GM23338 (cell line): ENCODE data around the gene TECPR2. TPM values are rescaled to one million over a fixed set of nuclear protein-coding genes. Genes with fewer than 3 reads are reported as not detected.

Source experiments
- ATAC-seq: fragments of 200-7000 bp; cut with Tn5 transposase; 3 replicates; pipeline ENCODE4 v1.9.1; 2020
- DNase-seq: peaks from one replicate; pipeline ENCODE4 v3.0.0-alpha.2; 2015; ENCODE audit warnings: low spot score
- H2AFZ ChIP-seq: fragments of 200-600 bp; sonication (generic); 2 replicates; pipeline ENCODE4 v1.8.0; 2016; ENCODE audit warnings: antibody characterized with exemption, mild to moderate bottlenecking, moderate library complexity
- H3F3A ChIP-seq: fragments of 200-600 bp; sonication (generic); replicated peaks from 2 replicates; pipeline ENCODE4 v1.8.0; 2017; ENCODE audit warnings: antibody characterized with exemption, mixed run types, low read depth
- H3K27ac ChIP-seq: fragments of 200-600 bp; sonication (generic); 2 replicates; pipeline ENCODE4 v1.6.1; 2016; ENCODE audit warnings: low read depth
- H3K27me3 ChIP-seq: fragments of 200-600 bp; sonication (generic); 2 replicates; pipeline ENCODE4 v1.8.0; 2016; ENCODE audit warnings: mild to moderate bottlenecking, mixed run types, moderate library complexity; ENCODE audit not compliant: insufficient read depth
- H3K36me3 ChIP-seq: fragments of 200-600 bp; sonication (generic); 2 replicates; pipeline ENCODE4 v1.8.0; 2016; ENCODE audit warnings: mild to moderate bottlenecking; ENCODE audit not compliant: insufficient read depth
- H3K4me1 ChIP-seq: fragments of 200-600 bp; sonication (generic); 2 replicates; pipeline ENCODE4 v1.8.0; 2016; ENCODE audit warnings: mild to moderate bottlenecking, moderate library complexity; ENCODE audit not compliant: insufficient read depth
- H3K4me2 ChIP-seq: fragments of 200-600 bp; sonication (generic); 2 replicates; pipeline ENCODE4 v1.7.1; 2017; ENCODE audit warnings: mixed run types
- H3K4me3 ChIP-seq: fragments of 200-600 bp; sonication (generic); 2 replicates; pipeline ENCODE4 v1.6.1; 2016; ENCODE audit warnings: mixed run types
- H3K79me2 ChIP-seq: fragments of 200-600 bp; sonication (generic); replicated peaks from 2 replicates; pipeline ENCODE4 v1.8.0; 2017; ENCODE audit warnings: mild to moderate bottlenecking; ENCODE audit not compliant: insufficient read depth
- H3K9me2 ChIP-seq: fragments of 200-600 bp; sonication (generic); 2 replicates; pipeline ENCODE4 v1.8.0; 2017; ENCODE audit not compliant: insufficient read depth
- H4K20me1 ChIP-seq: fragments of 200-600 bp; sonication (generic); replicated peaks from 2 replicates; pipeline ENCODE4 v1.8.0; 2017; ENCODE audit warnings: mild to moderate bottlenecking; ENCODE audit not compliant: insufficient read depth
- H3K27ac Mint-ChIP-seq: 2 replicates; pipeline ENCODE4 v1.8.0; 2020; ENCODE audit warnings: inconsistent platforms, mild to moderate bottlenecking, moderate library complexity, mixed read lengths
- H3K27me3 Mint-ChIP-seq: 3 replicates; pipeline ENCODE4 v1.8.0; 2022; ENCODE audit warnings: low read depth, mild to moderate bottlenecking, moderate library complexity, mixed read lengths, inconsistent platforms; ENCODE audit not compliant: insufficient read depth, poor library complexity
- H3K36me3 Mint-ChIP-seq: 3 replicates; pipeline ENCODE4 v1.8.0; 2021; ENCODE audit warnings: low read depth, mild to moderate bottlenecking, inconsistent platforms, moderate library complexity, mixed read lengths
- H3K4me1 Mint-ChIP-seq: 3 replicates; pipeline ENCODE4 v1.8.0; 2020; ENCODE audit warnings: mild to moderate bottlenecking, inconsistent platforms, mixed read lengths
- H3K4me3 Mint-ChIP-seq: 3 replicates; pipeline ENCODE4 v1.8.0; 2021; ENCODE audit warnings: moderate library complexity, mild to moderate bottlenecking, inconsistent platforms, mixed read lengths
- H3K9me3 Mint-ChIP-seq: 3 replicates; pipeline ENCODE4 v1.8.0; 2020; ENCODE audit warnings: moderate library complexity, mild to moderate bottlenecking, inconsistent platforms, mixed read lengths
- CREB1 ChIP-seq: fragments of 250-450 bp; sonication (Bioruptor Pico); IDR thresholded peaks from 2 replicates; pipeline ENCODE4 v1.5.0; 2020; ENCODE audit warnings: low read depth, mild to moderate bottlenecking, moderate library complexity
- CTCF ChIP-seq, 2 experiments: fragments of 200-600 bp in 1 of 2; sonication (generic) in 1 of 2; conservative IDR thresholded peaks; 2 replicates each; pipeline versions ENCODE4 v1.5.1 to v1.6.1; 2016 to 2017; ENCODE audit warnings: antibody characterized with exemption in 2 of 2, low read depth in 2 of 2, mild to moderate bottlenecking in 2 of 2, moderate library complexity in 1 of 2
- ETS1 ChIP-seq: IDR thresholded peaks from 2 replicates; pipeline ENCODE4 v1.6.1; 2016; ENCODE audit warnings: antibody characterized with exemption
- EZH2 ChIP-seq: fragments of 200-600 bp; sonication (generic); IDR thresholded peaks from one replicate; pipeline ENCODE4 v1.8.0; 2017; ENCODE audit warnings: antibody characterized with exemption, mild to moderate bottlenecking, low read depth; ENCODE audit not compliant: unreplicated experiment
- EZH2phosphoT487 ChIP-seq: fragments of 200-600 bp; sonication (generic); IDR thresholded peaks from one replicate; pipeline ENCODE4 v1.8.1; 2018; ENCODE audit warnings: antibody characterized with exemption; ENCODE audit not compliant: unreplicated experiment
- JUNB ChIP-seq: IDR thresholded peaks from one replicate; pipeline ENCODE4 v1.6.1; 2016; ENCODE audit warnings: antibody characterized with exemption; ENCODE audit not compliant: unreplicated experiment
- POLR2AphosphoS5 ChIP-seq: IDR thresholded peaks from 2 replicates; pipeline ENCODE4 v1.6.1; 2016; ENCODE audit warnings: antibody characterized with exemption, low read depth
- REST ChIP-seq: IDR thresholded peaks from one replicate; pipeline ENCODE4 v1.6.1; 2018; ENCODE audit warnings: antibody characterized with exemption; ENCODE audit not compliant: unreplicated experiment
- STAT1 ChIP-seq: IDR thresholded peaks from one replicate; pipeline ENCODE4 v1.6.1; 2016; ENCODE audit warnings: antibody characterized with exemption; ENCODE audit not compliant: unreplicated experiment
- ZNF114 ChIP-seq: fragments of 250-450 bp; sonication (Bioruptor Pico); IDR thresholded peaks from 2 replicates; pipeline ENCODE4 v1.5.0; 2020; ENCODE audit warnings: mild to moderate bottlenecking, moderate library complexity
- ZNF331 ChIP-seq: fragments of 250-450 bp; sonication (Bioruptor Pico); IDR thresholded peaks from 2 replicates; pipeline ENCODE4 v1.5.0; 2020; ENCODE audit warnings: low read depth, mild to moderate bottlenecking, moderate library complexity
- polyA plus RNA-seq: library from polyadenylated mRNA; unstranded; fragments of >200 nt; fragmentation: Nextera tagmentation; extraction: Ambion mirVana; gene quantifications from 2 replicates; pipeline ENCODE4 v1.2.1, GENCODE V29; 2016
- total RNA-seq: library from RNA; depleted of rRNA; stranded (reverse); fragments of >200 nt; shearing (Covaris generic); gene quantifications from 2 replicates; pipeline ENCODE4 v1.2.3, GENCODE V29; 2014

TECPR2 gene
- total and polyA plus RNA-seq, 2 experiments from 2014 or later = 4.8 to 20.5 TPM

- TF ChIP-seq ZNF331 (CRISPR knock-in tag) (no peak), CREB1 (CRISPR knock-in tag) (no peak), EZH2 (no peak), STAT1 (no peak), REST (no peak), POLR2AphosphoS5 (no peak)
These were observed 43.9 kb upstream of the TECPR2 start (continued) for GRCh38 chr14:102318781-102319276.

DNA sequence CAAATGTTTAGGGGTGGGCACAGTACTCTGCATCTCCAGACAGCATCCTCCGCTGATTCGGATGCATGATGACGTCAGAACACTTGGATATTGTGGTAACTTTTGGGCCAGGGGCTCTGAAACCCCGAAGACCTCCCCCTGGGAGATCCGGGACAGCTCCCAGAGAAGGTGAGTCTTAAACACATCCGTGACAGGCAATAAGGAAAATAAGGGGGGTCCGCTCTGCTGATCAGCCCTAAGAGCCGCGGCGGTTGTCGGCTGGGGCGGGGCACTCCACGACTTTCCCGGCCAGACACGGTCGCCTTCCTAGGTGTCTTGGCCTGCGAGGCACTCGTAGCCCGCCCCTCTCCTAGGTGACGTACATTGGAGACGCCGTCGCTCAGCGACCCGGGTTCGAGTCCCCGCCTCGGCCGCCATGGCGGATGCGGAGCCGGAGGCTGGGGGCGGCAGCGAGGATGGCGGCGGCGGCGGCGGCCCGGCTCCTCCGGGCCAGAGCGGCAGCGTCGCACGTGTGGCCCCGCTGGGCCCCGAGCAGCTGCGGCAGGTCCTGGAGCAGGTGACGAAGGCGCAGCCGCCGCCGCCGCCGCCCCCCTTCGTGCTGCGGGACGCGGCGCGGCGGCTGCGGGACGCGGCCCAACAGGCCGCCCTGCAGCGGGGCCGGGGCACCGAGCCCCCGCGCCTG, 43.2 kb upstream of the TECPR2 start, which contains the start of gene ZNF839:
Gene ZNF839 (plus strand): TSS at position 396 of the 682 bp plus-strand sequence. CDS start 20 bp downstream, at position 416.
- Mint-ChIP-seq H3K4me3 (peak within 1 kb of the TSS; percentile 95), H3K36me3 (peaks cover 4% of the 10 kb centered on the region; the same call in 2 of the 3 replicates), H3K4me1 (peaks cover 28% of the 10 kb centered on the region), H3K9me3 (0 out of 3 replicates have a peak, but pooled peaks cover 5% of the 10 kb centered on the region), H3K27me3 (peaks cover 29% of the 10 kb centered on the region), H3K27ac (peak within 1 kb of the TSS; percentile 97)
- no peaks in the 10 kb centered on the region for H3K36me3 ChIP-seq
- H3K9me2 ChIP-seq = no peaks in the 10 kb centered on the region
- peaks cover 26% of the 10 kb centered on the region for H3F3A ChIP-seq
- H3K4me1 ChIP-seq = peaks cover 27% of the 10 kb centered on the region
- H3K27ac ChIP-seq = 0 out of 2 replicates have a peak within 1 kb of the TSS, but pooled peaks have one; percentile 11
- no peaks in the 10 kb centered on the region for H3K79me2 ChIP-seq
- peak within 1 kb of the TSS; percentile 89 for H2AFZ ChIP-seq
- H3K27me3 ChIP-seq = peaks cover 18% of the 10 kb centered on the region
- peak; percentile 93 for DNase-seq
- peak; percentile 44 for ATAC-seq
- H4K20me1 ChIP-seq = no peaks in the 10 kb centered on the region
- H3K4me3 ChIP-seq = peak within 1 kb of the TSS; percentile 62
- peak within 1 kb of the TSS; percentile 96 for H3K4me2 ChIP-seq
- TF ChIP-seq STAT1 (no peak), CREB1 (CRISPR knock-in tag) (peak; percentile 96), JUNB (no peak), ETS1 (no peak), POLR2AphosphoS5 (peak; percentile 64), CTCF (conservative IDR thresholded peaks at IDR 0.05; ENCODE audit: low read depth in 2 of 2) (no peak), ZNF114 (CRISPR knock-in tag) (no peak), ZNF331 (CRISPR knock-in tag) (no peak), EZH2 (no peak), REST (no peak), EZH2phosphoT487 (no peak)
